CD4-positive, alpha-beta T cell treated with Interleukin-17A for 1 hour (primary cell): ENCODE data around the gene FBLN2.

Source experiments
- DNase-seq: peaks from one replicate; pipeline ENCODE4 v3.0.0-alpha.2; 2020

The FBLN2 gene

DNA sequence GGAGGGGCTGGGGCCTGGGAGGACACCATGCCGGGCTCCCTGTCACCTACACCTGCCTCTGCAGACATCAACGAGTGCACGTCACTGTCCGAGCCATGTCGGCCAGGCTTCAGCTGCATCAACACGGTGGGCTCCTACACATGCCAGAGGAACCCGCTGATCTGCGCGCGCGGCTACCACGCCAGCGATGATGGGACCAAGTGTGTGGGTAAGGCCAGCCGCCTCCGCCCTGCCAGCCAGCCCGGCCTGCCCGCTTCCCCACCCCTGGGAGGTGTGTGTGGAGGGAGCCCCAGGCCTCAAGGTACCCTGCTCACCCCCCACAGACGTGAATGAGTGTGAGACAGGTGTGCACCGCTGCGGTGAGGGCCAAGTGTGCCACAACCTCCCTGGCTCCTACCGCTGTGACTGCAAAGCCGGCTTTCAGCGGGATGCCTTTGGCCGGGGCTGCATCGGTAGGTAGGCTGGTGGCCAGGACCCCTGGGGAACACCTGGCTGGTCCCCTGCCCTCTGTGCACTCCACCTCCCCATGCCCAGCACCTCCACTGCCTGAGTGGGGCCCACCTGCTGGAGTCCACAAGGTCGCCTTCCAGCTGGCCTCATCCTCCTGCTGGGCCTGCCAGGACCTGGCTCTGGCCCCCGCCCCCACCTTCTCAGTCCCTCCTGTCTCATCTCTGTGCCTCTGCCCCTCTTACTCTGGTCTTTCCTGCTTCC, 80.1 kb downstream of the FBLN2 start:
- DNase-seq = no peak

GRCh38 chr3:13629644-13630043, 80.7 kb downstream of the FBLN2 start:
- no peak for DNase-seq

DNA sequence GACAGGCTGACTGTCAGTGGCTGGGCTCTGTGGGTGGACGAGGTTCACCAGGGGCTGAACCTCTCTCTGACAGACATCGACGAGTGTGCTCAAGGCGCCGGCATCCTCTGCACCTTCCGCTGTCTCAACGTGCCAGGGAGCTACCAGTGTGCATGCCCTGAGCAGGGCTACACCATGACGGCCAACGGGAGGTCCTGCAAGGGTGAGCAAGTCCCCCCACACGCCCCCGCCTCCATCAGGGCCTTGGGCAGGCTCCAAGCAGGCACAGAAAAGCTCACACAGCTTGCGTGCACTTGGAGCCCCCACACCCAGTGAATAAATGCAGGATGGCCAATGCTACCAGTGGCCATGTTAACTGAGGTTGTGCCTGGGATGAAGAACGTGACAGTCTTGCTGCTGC, 82.3 kb downstream of the FBLN2 start:
- DNase-seq = no peak

GRCh38 chr3:13633176-13633575, 84.3 kb downstream of the FBLN2 start:
- DNase-seq = no peak

DNA sequence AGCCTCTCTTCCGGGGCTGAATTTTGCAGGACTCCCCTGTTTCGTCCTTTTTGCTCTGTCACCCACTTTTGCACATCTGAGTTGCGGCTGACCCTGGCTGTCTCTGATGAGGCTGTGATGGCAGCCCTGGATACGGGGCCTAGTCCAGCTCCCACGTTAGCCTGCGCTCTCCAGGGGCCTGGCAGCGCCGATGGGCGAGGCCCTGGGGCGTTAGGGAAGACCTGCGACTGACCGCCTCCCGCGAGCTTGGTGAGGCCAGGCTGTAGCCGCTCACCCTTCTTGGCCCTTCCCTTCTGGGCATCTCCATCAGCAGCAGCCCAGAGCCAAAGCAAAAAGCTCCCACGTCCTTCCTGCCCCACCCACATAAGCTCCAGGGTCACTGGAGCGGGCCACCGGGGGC, 85.2 kb downstream of the FBLN2 start:
- DNase-seq = no peak

- DNase-seq = no peak
Measured at GRCh38 chr3:13634615-13635014, 85.7 kb downstream of the FBLN2 start.

GRCh38 chr3:13636186-13636585, 87.3 kb downstream of the FBLN2 start:
- DNase-seq = no peak

GRCh38 chr3:13636874-13637273, 87.9 kb downstream of the FBLN2 start:
- no peak for DNase-seq

DNA sequence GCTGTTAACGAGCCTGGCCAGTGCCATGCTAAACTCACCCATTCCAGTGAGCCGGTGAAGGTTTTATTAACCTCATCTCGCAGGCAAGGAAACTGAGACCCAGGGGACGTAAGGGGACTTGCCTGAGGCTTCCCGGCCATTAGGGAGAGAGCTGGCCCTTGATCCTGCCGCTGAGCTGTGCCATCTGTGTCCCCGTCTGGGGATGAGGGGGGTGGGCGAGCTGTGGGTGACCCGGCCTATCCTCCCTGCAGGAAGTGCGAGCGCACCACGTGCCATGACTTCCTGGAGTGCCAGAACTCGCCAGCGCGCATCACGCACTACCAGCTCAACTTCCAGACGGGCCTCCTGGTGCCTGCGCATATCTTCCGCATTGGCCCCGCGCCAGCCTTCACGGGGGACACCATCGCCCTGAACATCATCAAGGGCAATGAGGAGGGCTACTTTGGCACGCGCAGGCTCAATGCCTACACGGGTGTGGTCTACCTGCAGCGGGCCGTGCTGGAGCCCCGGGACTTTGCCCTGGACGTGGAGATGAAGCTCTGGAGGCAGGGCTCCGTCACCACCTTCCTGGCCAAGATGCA, 88.5 kb downstream of the FBLN2 start:
- no peak for DNase-seq

DNA sequence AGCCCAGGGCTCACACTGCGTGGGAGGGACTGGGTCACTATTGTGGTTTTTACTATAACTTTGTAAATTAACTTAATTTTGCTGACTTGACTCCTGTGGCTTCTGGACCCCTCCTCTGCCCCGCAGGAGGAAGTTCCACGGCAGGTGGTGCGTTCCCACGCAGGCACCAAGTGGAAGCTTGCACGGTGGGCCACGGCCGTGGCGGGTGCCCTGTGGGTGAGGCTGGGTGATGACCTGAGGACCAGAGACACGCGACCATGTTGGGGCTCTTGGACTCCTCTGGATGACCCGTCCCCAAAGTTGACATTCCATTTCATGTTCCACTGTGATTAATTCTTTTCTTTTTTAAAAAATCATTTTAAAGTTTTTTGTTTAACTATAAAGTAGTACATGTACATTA, 89.0 kb downstream of the FBLN2 start:
- DNase-seq = no peak

DNA sequence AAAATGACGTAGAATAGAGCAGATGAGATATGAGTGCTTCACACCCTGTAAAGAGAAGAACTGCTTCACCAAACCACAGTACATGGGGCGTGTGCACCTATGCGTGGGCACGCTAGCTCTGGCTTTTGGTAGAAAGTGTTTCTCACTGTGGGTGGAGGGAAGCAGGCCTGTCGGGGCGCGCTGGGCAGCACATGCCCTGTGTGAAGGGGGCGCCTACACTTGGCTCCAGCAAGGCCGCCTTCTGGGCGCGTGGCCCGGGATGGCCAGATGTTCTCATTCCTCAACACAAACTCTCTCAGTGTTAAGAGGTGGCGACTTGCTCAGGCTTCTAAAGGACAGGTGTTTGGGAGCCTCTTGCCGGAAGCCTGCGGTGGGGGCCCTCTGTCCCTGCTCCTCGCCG, 90.0 kb downstream of the FBLN2 start:
- DNase-seq = no peak

- no peak for DNase-seq
Measured at GRCh38 chr3:13642597-13642996, 93.7 kb downstream of the FBLN2 start.

DNA sequence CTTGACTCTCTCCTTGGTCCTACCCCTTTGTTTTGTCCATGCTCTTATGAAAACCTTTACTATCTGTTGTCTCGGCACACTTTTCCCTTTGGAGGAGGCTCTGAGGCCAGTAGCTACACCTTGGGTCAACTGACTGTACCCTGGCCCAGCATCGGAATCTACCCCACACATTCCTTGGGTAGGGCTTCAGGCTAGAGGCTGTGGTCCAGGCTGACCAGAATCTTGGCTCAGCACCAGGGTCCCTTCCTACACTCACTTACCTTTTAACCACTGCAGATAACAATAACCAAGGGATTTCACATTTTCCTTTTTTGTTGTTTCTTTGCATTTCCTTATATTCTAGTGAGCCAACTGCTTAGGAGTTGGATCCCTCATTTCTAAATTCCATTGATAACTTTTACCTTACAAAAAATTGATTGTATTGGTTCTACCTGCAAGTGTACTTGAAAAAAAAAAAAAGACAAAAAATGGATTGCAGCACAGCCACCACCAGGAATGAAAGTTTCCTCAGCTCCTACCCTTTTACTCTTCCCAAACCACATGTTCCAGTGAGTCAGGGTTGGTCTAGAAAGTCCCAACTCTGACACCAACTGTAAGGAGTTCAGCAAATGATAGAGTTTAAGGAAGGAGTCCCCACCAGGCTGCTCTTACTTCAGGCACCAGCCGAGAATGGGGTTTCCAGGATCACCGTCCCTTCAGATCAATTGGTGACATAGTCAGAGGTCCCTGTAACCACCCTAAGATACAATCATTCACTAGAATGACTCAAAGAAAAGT, 95.6 kb downstream of the FBLN2 start:
- DNase-seq = no peak

- no peak for DNase-seq
Measured at GRCh38 chr3:13645801-13646637, 97.1 kb downstream of the FBLN2 start.

- peak; percentile 10 for DNase-seq
Measured at GRCh38 chr3:13647298-13648059, 98.6 kb downstream of the FBLN2 start.

GRCh38 chr3:13648060-13649001, 99.4 kb downstream of the FBLN2 start:
- peak; percentile 78 for DNase-seq

DNA sequence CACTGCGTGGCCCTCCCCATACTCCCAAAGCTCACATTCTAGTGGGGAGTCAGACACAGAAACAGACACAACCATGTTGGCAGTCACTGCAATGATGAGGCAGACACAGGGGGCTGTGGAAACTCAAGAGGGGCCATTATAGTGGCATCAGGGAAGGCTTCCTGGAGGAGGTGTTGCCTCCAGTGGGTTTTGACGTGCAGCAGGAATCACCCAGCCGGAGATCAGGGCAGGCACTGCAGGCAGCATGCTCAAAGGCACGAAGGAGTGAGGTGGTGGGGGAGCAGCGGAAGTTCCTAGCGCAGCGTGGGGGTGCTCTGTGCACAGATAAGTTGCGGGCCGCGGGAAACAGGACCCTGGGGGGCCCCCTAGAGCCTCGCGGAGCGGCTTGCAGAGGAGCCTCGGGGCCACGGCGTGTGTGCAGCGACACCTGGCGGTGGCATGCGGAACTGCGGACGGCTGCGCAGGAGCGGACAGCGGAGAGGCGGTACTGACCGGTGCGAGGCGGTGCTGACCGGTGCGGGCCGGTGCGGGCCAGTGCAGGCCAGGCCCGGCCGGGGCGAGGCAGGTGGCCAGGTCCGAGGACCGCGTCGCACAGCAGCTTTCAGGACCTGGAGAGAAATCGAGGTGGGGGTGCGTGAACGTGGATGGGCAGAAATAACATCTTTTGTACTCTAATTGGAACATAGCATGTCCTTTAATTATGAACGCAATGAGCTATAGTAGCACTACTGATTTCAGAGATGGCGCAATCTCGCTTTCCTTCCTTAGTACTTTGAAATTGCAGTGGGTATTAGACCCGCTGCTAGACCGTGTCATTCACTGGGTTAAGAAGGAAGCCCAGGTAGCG, 101.5 kb downstream of the FBLN2 start:
- DNase-seq = peak; percentile 80

DNA sequence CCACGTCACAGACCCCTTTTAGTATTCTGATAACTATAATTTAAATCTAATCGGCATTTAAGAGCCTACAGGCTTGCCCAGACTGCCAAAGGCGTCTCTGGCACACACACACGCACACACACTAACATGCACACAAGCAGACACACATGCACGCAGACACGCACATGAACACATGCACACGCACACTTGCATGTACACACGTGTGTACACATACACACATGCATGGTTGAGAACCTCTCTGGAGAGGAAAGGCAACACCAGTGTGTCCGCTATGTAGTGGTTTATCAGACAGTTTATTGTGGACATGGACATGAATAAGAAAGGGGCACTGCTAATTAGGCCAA, 102.1 kb downstream of the FBLN2 start:
- DNase-seq = no peak

- no peak for DNase-seq
Measured at GRCh38 chr3:13651775-13652428, 103.0 kb downstream of the FBLN2 start.

GRCh38 chr3:13652728-13653127, 103.8 kb downstream of the FBLN2 start:
- DNase-seq = no peak
